HCT116 (cell line): Measurements from ENCODE around the gene ENO2. TPM values are rescaled to one million over a fixed set of nuclear protein-coding genes. Genes with fewer than 3 reads are reported as not detected.

ENCODE experiments used
- ATAC-seq: fragments of 200-7000 bp; cut with Tn5 transposase; 2 replicates; pipeline ENCODE4 v1.9.1; 2020; ENCODE audit warnings: mild to moderate bottlenecking, moderate library complexity
- BruUV-seq: library from RNA; stranded (reverse); fragments of 400-500 nt; replicated peaks from 2 replicates; lab custom pipeline; 2021; lab: Mats Ljungman, UMichigan
- CTCF ChIA-PET: fragments of 300-600 bp; sonication (Branson Sonifier 250); formaldehyde crosslinking; loops from one replicate; lab custom pipeline; 2021; ENCODE audit warnings: antibody characterized with exemption; lab: Charles Lee
- POLR2A ChIA-PET: fragments of 300-600, 350-600 bp; sonication (Branson Sonifier 250); formaldehyde crosslinking; loops from one replicate; lab custom pipeline; 2021; ENCODE audit warnings: antibody characterized with exemption; lab: Charles Lee
- RAD21 ChIA-PET, 2 experiments: fragments of 300-600 bp; sonication (Branson Sonifier 250); formaldehyde crosslinking; loops; one replicate each; lab custom pipeline; 2023; ENCODE audit warnings: low total read pairs in 2 of 2; ENCODE audit not compliant: uncharacterized antibody in 2 of 2, unreplicated experiment in 2 of 2, low non-redundant PET in 1 of 2; lab: Charles Lee
- DNase-seq: peaks from one replicate; pipeline ENCODE4 v3.0.0-alpha.2; 2010; ENCODE audit warnings: low read depth, low spot score
- H2AFZ ChIP-seq: fragments of 200-600 bp; shearing (Covaris generic), sonication (generic); 2 replicates; pipeline ENCODE4 v1.6.1; 2017; ENCODE audit warnings: low read depth, mixed run types, mixed read lengths, antibody characterized with exemption, low read length; ENCODE audit not compliant: poor library complexity, severe bottlenecking
- H3K27ac ChIP-seq: 2 replicates; pipeline ENCODE4 v1.5.1; 2012; ENCODE audit warnings: low read depth, low read length
- H3K27me3 ChIP-seq: fragments of 200-600 bp; sonication (generic); 2 replicates; pipeline ENCODE4 v1.6.1; 2016; ENCODE audit warnings: mixed run types, low read length, mixed read lengths; ENCODE audit not compliant: insufficient read depth
- H3K36me3 ChIP-seq, 2 experiments: fragments of 200-500 bp in 1 of 2; fragments of 200-600 bp in 1 of 2; sonication (Bioruptor generic) in 1 of 2; sonication (generic) in 1 of 2; 2 replicates each; pipeline versions ENCODE4 v1.5.1 to v1.6.1; 2014 to 2016; ENCODE audit warnings: low read length in 2 of 2, inconsistent platforms in 1 of 2, mixed read lengths in 1 of 2, mixed run types in 1 of 2; ENCODE audit not compliant: insufficient read depth in 2 of 2, control insufficient read depth in 1 of 2
- H3K4me1 ChIP-seq, 2 experiments: fragments of 200-600 bp in 1 of 2; sonication (generic) in 1 of 2; 2 replicates each; pipeline versions ENCODE4 v1.5.1 to v1.6.1; 2012 to 2017; ENCODE audit warnings: low read length in 2 of 2, inconsistent platforms in 1 of 2, mild to moderate bottlenecking in 1 of 2, mixed read lengths in 1 of 2, mixed run types in 1 of 2, moderate library complexity in 1 of 2; ENCODE audit not compliant: insufficient read depth in 2 of 2, control insufficient read depth in 1 of 2
- H3K4me2 ChIP-seq: fragments of 200-600 bp; sonication (generic); 2 replicates; pipeline ENCODE4 v1.6.1; 2017; ENCODE audit warnings: mixed run types, low read length, mixed read lengths
- H3K4me3 ChIP-seq, 2 experiments: fragments of 200-600 bp in 1 of 2; sonication (generic) in 1 of 2; replicated peaks in 1 of 2; 2 replicates each; pipeline ENCODE4 v1.5.1; 2011 to 2016; ENCODE audit warnings: low read length in 2 of 2, control low read depth in 1 of 2, low read depth in 1 of 2, mild to moderate bottlenecking in 1 of 2, mixed read lengths in 1 of 2, mixed run types in 1 of 2
- H3K79me2 ChIP-seq: fragments of 200-600 bp; sonication (generic); 2 replicates; pipeline ENCODE4 v1.6.1; 2017; ENCODE audit warnings: mild to moderate bottlenecking, mixed run types, low read length, moderate library complexity, mixed read lengths; ENCODE audit not compliant: insufficient read depth
- H3K9ac ChIP-seq: fragments of 200-600 bp; sonication (generic); 2 replicates; pipeline ENCODE4 v1.6.1; 2016; ENCODE audit warnings: low read length, mixed read lengths
- H3K9me2 ChIP-seq: fragments of 200-600 bp; sonication (generic), shearing (Covaris generic); 2 replicates; pipeline ENCODE4 v1.6.1; 2017; ENCODE audit warnings: mixed run types, mild to moderate bottlenecking, moderate library complexity; ENCODE audit not compliant: insufficient read depth
- H3K9me3 ChIP-seq, 2 experiments: fragments of 200-500 bp in 1 of 2; fragments of 200-600 bp in 1 of 2; sonication (Bioruptor generic) in 1 of 2; sonication (generic) in 1 of 2; 2 replicates each; pipeline ENCODE4 v1.6.1; 2014 to 2017; ENCODE audit warnings: low read length in 2 of 2, mixed read lengths in 2 of 2, inconsistent platforms in 1 of 2, low read depth in 1 of 2, mild to moderate bottlenecking in 1 of 2, mixed run types in 1 of 2, moderate library complexity in 1 of 2; ENCODE audit not compliant: control insufficient read depth in 1 of 2, insufficient read depth in 1 of 2
- H4K20me1 ChIP-seq: fragments of 200-600 bp; sonication (generic), shearing (Covaris generic); 2 replicates; pipeline ENCODE4 v1.6.1; 2017; ENCODE audit warnings: mixed run types, mild to moderate bottlenecking, moderate library complexity; ENCODE audit not compliant: insufficient read depth
- CEBPB ChIP-seq: IDR thresholded peaks from 2 replicates; pipeline ENCODE4 v1.6.1; 2012; ENCODE audit warnings: low read depth
- EGR1 ChIP-seq: IDR thresholded peaks from 2 replicates; pipeline ENCODE4 v1.6.1; 2012; ENCODE audit warnings: low read depth
- ELF1 ChIP-seq: IDR thresholded peaks from 2 replicates; pipeline ENCODE4 v1.6.1; 2012; ENCODE audit warnings: low read depth, borderline replicate concordance
- EZH2 ChIP-seq: fragments of 200-600 bp; sonication (generic); IDR thresholded peaks from 2 replicates; pipeline ENCODE4 v1.6.1; 2017; ENCODE audit warnings: antibody characterized with exemption, mixed run types
- FOSL1 ChIP-seq: IDR thresholded peaks from 2 replicates; pipeline ENCODE4 v1.6.1; 2012; ENCODE audit warnings: low read depth
- MAX ChIP-seq: IDR thresholded peaks from 2 replicates; pipeline ENCODE4 v1.6.1; 2012
- POLR2AphosphoS5 ChIP-seq: IDR thresholded peaks from 2 replicates; pipeline ENCODE4 v1.6.1; 2011; ENCODE audit warnings: mild to moderate bottlenecking, low read depth, low read length, moderate library complexity
- SP1 ChIP-seq: IDR thresholded peaks from 2 replicates; pipeline ENCODE4 v1.6.1; 2012; ENCODE audit warnings: low read depth
- SRF ChIP-seq: IDR thresholded peaks from 2 replicates; pipeline ENCODE4 v1.6.1; 2012; ENCODE audit warnings: low read depth
- TCF7L2 ChIP-seq: IDR thresholded peaks from 2 replicates; pipeline ENCODE4 v1.7.0; 2011; ENCODE audit warnings: borderline replicate concordance, inconsistent platforms; ENCODE audit not compliant: insufficient read depth, insufficient read length; ENCODE audit errors: extremely low read depth
- ZBTB33 ChIP-seq: IDR thresholded peaks from 2 replicates; pipeline ENCODE4 v1.6.1; 2011; ENCODE audit warnings: mild to moderate bottlenecking, low read length, moderate library complexity; ENCODE audit not compliant: insufficient replicate concordance; ENCODE audit errors: extremely low read depth
- ZFX ChIP-seq: fragments of 450-650 bp; IDR thresholded peaks from 2 replicates; pipeline ENCODE4 v1.6.1; 2017
- ZNF274 ChIP-seq: fragments of 200-500 bp; sonication (Bioruptor generic); IDR thresholded peaks from 2 replicates; pipeline ENCODE4 v1.6.1; 2014; ENCODE audit warnings: mild to moderate bottlenecking, low read depth, low read length, inconsistent platforms
- intact Hi-C: fragments of 100-400 bp; cut with micrococcal nuclease; formaldehyde crosslinking; loops from 2 replicates; pipeline ENCODE4 v1.10.0; 2022
- total RNA-seq: library from RNA; stranded (reverse); gene quantifications from one replicate; pipeline ENCODE4 v1.2.1, GENCODE V29; 2021; ENCODE audit not compliant: unreplicated experiment

Gene ENO2
- total RNA-seq, 1 experiment from 2014 or later = 117 TPM

DNA sequence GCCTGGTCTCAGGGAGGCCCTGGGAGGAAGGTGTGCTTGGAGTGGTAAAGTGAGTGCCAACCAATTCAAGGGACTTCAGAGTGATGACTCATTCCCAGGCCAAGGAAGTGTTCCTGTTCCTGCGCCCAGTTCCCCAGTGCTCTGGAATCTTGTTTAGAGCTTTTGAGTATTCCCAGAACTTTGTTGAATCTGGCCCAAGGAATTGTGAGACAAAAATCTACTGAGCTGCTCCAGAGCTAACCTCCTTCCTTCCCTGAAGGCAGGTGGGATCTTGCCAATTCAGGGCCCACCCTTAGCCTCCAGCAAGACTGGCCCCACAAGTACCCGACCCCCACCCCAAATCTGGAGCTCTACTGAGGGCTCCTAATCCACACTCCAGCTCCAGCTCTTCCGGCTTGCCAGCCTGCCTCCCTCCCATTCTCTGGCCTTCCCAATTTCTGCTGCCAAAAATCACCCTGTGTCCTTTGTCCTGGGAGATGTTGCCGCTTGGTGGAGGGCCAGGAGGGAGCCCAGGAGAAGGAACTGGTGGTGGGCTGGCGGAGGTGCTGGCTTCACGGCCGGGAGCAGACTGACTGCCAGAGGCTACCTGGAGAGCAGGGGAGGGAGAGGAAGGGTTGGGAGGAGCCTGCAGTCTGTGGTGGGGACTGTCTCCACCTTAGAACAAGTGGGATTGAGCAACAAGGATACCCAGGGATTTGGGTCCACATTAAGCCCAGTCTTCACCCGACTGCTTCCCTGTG is 11.3 kb downstream of the ENO2 start (continued):
- no peak for TF ChIP-seq ZBTB33
- TF ChIP-seq SRF = no peak
- no peak for TF ChIP-seq ELF1
- no peak for TF ChIP-seq CEBPB
- no peak for TF ChIP-seq EGR1
- TF ChIP-seq MAX = no peak
- no peak for TF ChIP-seq EZH2
- TF ChIP-seq ZNF274 = no peak
- no peak for TF ChIP-seq FOSL1
- TF ChIP-seq SP1 = no peak

GRCh38 chr12:6927379-6928021 is 13.1 kb downstream of the ENO2 start, which contains the start of gene ATN1:
Gene ATN1, plus strand, starts transcription at chr12:6927959. Its CDS starts 6,043 bp downstream, at chr12:6934002.
- Histone ChIP-seq H4K20me1 (no peaks in the 10 kb centered on the region), H3K36me3 (peaks cover 0 to 6% of the 10 kb centered on the region in 2 experiments; a peak in 2 of 4 replicates), H3K79me2 (peaks cover 48% of the 10 kb centered on the region), H3K27me3 (no peaks in the 10 kb centered on the region), H3K4me1 (peaks cover 25 to 53% of the 10 kb centered on the region in 2 experiments), H3K27ac (peak within 1 kb of the TSS; percentile 99), H2AFZ (no peak within 1 kb of the TSS), H3K9ac (peak within 1 kb of the TSS; percentile 96), H3K4me2 (peak within 1 kb of the TSS; percentile 93), H3K4me3 (peak within 1 kb of the TSS; percentile 79 to 92), H3K9me3 (no peaks in the 10 kb centered on the region), H3K9me2 (no peaks in the 10 kb centered on the region)
- BruUV-seq = no TSS peak
- peak; percentile 10 for ATAC-seq
- CTCF ChIA-PET = interaction anchor here (2.9 to 3.5 kb wide), 3 partner anchors 11 to 55 kb away, joined by 14 to 30 read pairs (median 23); partner anchors contain the start of gene SPSB2
- DNase-seq = no peak
- intact Hi-C loops = loop anchor here (5.0 kb wide), 1 partner anchor 55 kb away; the partner anchor contains the start of gene SPSB2
- RAD21 ChIA-PET = interaction anchor here in 1 of 2 experiments (0.6 kb wide), 1 partner anchor 10 kb away, joined by 3 read pairs; no protein-coding TSS in a partner anchor
- TF ChIP-seq POLR2AphosphoS5 (peak; percentile 59), ZFX (peak; percentile 76), TCF7L2 (peak; percentile 25), ZBTB33 (no peak)
- POLR2A ChIA-PET = interaction anchor here (0.7 to 5.1 kb wide), 7 partner anchors 10 to 181 kb away, joined by 3 to 96 read pairs (median 7); partner anchors contain the start of genes C12orf57, RNU7-1 and SPSB2
